H1 (cell line): ENCODE results near the gene GATC. TPM values are rescaled to one million over a fixed set of nuclear protein-coding genes. Genes with fewer than 3 reads are reported as not detected.

Source experiments
- BRCA1 ChIP-seq: IDR thresholded peaks from 2 replicates; pipeline ENCODE4 v1.6.1; 2012; ENCODE audit warnings: low read depth, low read length, improper control_type of control experiment
- CEBPB ChIP-seq: IDR thresholded peaks from 2 replicates; pipeline ENCODE4 v1.6.1; 2012; ENCODE audit warnings: low read depth, low read length
- CTBP2 ChIP-seq: IDR thresholded peaks from 2 replicates; pipeline ENCODE4 v1.7.0; 2011; ENCODE audit warnings: borderline replicate concordance, mild to moderate bottlenecking, moderate library complexity, mixed read lengths, low read length; ENCODE audit not compliant: insufficient read depth, insufficient read length
- EGR1 ChIP-seq: IDR thresholded peaks from 2 replicates; pipeline ENCODE4 v1.6.1; 2011; ENCODE audit warnings: low read depth, low read length, borderline replicate concordance
- EP300 ChIP-seq, 2 experiments: IDR thresholded peaks; 1 replicate in 1 of 2; 2 replicates in 1 of 2; pipeline ENCODE4 v1.6.1; 2011 to 2012; ENCODE audit warnings: low read depth in 2 of 2, low read length in 2 of 2, mild to moderate bottlenecking in 2 of 2, borderline replicate concordance in 1 of 2, inconsistent platforms in 1 of 2, moderate library complexity in 1 of 2
- GTF2F1 ChIP-seq: IDR thresholded peaks from 2 replicates; pipeline ENCODE4 v1.6.1; 2012; ENCODE audit warnings: low read depth, low read length, improper control_type of control experiment, borderline replicate concordance
- JUND ChIP-seq: IDR thresholded peaks from 2 replicates; pipeline ENCODE4 v1.6.1; 2011; ENCODE audit warnings: mild to moderate bottlenecking, improper control_type of control experiment, low read length
- KDM1A ChIP-seq: fragments of 200-600, 300-600 bp; sonication (generic); IDR thresholded peaks from 2 replicates; pipeline ENCODE4 v1.7.1; 2016; ENCODE audit warnings: mild to moderate bottlenecking, low read length, borderline replicate concordance
- MAFK ChIP-seq: IDR thresholded peaks from 2 replicates; pipeline ENCODE4 v1.6.1; 2012; ENCODE audit warnings: low read depth, mild to moderate bottlenecking, improper control_type of control experiment, low read length
- NRF1 ChIP-seq: IDR thresholded peaks from 2 replicates; pipeline ENCODE4 v1.6.1; 2011; ENCODE audit warnings: mild to moderate bottlenecking, low read depth, low read length, improper control_type of control experiment
- POU5F1 ChIP-seq: IDR thresholded peaks from 2 replicates; pipeline ENCODE4 v1.6.1; 2011; ENCODE audit warnings: low read depth, mild to moderate bottlenecking, low read length, moderate library complexity
- RNF2 ChIP-seq: fragments of 200-900, 300-1000 bp; sonication (generic); IDR thresholded peaks from 2 replicates; pipeline ENCODE4 v1.7.1; 2016; ENCODE audit warnings: borderline replicate concordance, low read depth, mild to moderate bottlenecking, antibody characterized with exemption, low read length; ENCODE audit not compliant: poor library complexity, severe bottlenecking; ENCODE audit errors: missing control alignments
- RXRA ChIP-seq: IDR thresholded peaks from 2 replicates; pipeline ENCODE4 v1.6.1; 2011; ENCODE audit warnings: low read depth, mild to moderate bottlenecking, low read length, moderate library complexity; ENCODE audit not compliant: insufficient read depth
- SAP30 ChIP-seq: fragments of 300-600 bp; sonication (generic); IDR thresholded peaks from 2 replicates; pipeline ENCODE4 v1.7.1; 2012; ENCODE audit warnings: low read length, moderate library complexity, mild to moderate bottlenecking, inconsistent platforms; ENCODE audit not compliant: insufficient read depth, insufficient replicate concordance
- SP2 ChIP-seq: IDR thresholded peaks from 2 replicates; pipeline ENCODE4 v1.6.1; 2012; ENCODE audit warnings: mild to moderate bottlenecking, low read length, inconsistent platforms
- SP4 ChIP-seq: IDR thresholded peaks from 2 replicates; pipeline ENCODE4 v1.6.1; 2012; ENCODE audit warnings: low read length, inconsistent platforms
- TAF1 ChIP-seq: IDR thresholded peaks from 2 replicates; pipeline ENCODE4 v1.6.1; 2011; ENCODE audit warnings: mild to moderate bottlenecking, low read depth, low read length
- TCF12 ChIP-seq: IDR thresholded peaks from 2 replicates; pipeline ENCODE4 v1.6.1; 2011; ENCODE audit warnings: low read depth, mild to moderate bottlenecking, low read length
- YY1 ChIP-seq: IDR thresholded peaks from 2 replicates; pipeline ENCODE4 v1.6.1; 2011; ENCODE audit warnings: low read depth, mild to moderate bottlenecking, low read length
- polyA plus RNA-seq, 7 experiments: library from polyadenylated mRNA; depleted of rRNA in 3 of 7; stranded (reverse) in 5 of 7; unstranded in 2 of 7; fragments of >200 nt in 5 of 7; fragments of 200-250 nt in 2 of 7; gene quantifications; 1 replicate in 5 of 7; 2 replicates in 1 of 7; 4 replicates in 1 of 7; pipeline versions ENCODE4 v1.2.1 to v1.2.3, GENCODE V29; 2011 to 2013; ENCODE audit warnings: missing spikeins in 2 of 7, mixed read lengths in 2 of 7
- total RNA-seq: library from RNA; stranded (reverse); fragmentation: NEBNext Ultra II Directional; extraction: Animal tissue kit (Norgen Biotek cat#: 25700); gene quantifications from 2 replicates; pipeline ENCODE4 v1.2.1, GENCODE V29; 2021

The GATC gene
- total and polyA plus RNA-seq, 2 of the 8 experiments (the other 6 are each of a cell fraction or from before 2014, with no cell fraction given) = 13.2 to 30.4 TPM

DNA sequence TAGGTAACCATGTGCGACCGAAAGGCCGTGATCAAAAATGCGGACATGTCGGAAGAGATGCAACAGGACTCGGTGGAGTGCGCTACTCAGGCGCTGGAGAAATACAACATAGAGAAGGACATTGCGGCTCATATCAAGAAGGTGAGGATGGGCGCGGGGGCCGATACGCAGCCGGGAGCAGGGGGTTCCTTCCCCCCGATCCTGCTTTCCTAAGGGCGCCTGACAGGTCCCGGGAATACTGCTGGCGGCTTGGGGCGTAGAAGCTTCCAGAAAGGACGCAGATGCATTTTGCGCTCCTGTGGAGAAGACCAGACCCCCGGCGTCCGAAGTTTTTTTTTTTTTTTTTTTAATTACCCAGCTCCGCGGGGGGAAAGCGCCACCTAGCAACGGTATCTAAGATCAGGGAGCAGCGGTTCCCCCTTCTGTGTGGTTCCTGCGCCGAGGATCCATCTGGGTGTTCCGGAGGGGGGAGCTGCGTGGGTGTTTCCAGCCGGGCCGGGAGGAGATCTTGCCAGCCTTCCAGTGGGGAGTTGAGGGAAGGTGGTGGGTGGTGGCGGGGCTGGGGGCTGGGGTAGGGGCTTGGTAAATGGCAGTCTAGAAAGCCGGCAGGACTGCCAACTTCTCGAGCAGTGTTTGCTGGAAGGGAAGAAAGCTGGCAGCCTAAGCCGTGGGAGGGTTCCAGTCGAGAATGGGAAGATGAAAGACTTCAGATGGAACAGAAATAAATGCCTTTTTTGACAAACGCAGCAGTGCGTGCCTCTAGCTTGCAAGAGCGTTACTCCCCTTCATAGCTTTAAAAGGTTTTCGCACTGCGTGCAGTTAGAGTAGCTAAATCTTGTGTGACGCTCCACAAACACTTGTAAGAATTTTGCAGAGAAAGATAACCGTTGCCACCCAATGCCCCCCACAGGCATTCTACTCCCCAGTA is 50.4 kb downstream of the GATC start (continued):
- TF ChIP-seq SP4 (no peak), KDM1A (no peak), NRF1 (no peak), BRCA1 (no peak), EGR1 (no peak), MAFK (no peak), SAP30 (peak; percentile 80), TCF12 (no peak), JUND (no peak), GTF2F1 (no peak), TAF1 (no peak), RNF2 (no peak), RXRA (no peak), YY1 (no peak), SP2 (no peak), CTBP2 (no peak), CEBPB (no peak), POU5F1 (no peak), EP300 (IDR thresholded peaks at IDR 0.05; ENCODE audit: borderline replicate concordance in 1 of 2, low read depth in 2 of 2, low read length in 2 of 2) (no peak)
